ENCODE measurements around the gene TRAP1.

GRCh38 chr16:3715430-3715829 is 1.9 kb downstream of the TRAP1 start:
- no peak for TF ChIP-seq CTCF (IDR thresholded peaks at IDR 0.05)
- no peak for TF ChIP-seq POLR2A (IDR thresholded peaks at IDR 0.05)

Measured in body of pancreas (tissue), 4 donors.